NOMO-1 treated with DMSO at 0.1 percent for 48 hours (cell line): ENCODE data around the gene DGKI.
"Not testable (repeated sequence)": the region's sequence is repeated elsewhere in the genome, so short reads cannot be mapped to it uniquely, and the experiment has no call there.

Source experiments
- DNase-seq: peaks from one replicate; lab custom pipeline; 2025; ENCODE audit not compliant: unreplicated experiment; lab: John Stamatoyannopoulos, UW

Gene DGKI

DNA sequence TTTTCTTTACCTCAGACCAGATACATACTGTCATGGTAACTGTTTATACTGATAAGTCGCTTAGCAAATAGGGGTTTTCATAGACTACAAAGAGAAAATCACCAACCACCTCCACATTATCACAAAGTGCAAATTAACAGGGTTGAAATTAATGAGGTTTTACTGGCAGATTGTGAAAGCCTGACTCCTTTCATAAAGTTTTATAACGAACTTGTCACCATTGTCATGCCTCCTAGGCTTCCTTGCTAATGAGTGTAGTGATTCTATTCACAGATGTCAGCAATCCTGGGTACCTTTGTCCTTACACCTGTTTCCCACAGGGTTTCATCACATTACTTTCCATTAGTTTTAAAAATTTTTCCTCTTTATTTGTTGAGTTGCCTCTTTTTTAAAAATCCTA lies 361.0 kb downstream of the DGKI start:
- DNase-seq: no peak

GRCh38 chr7:137484326-137484725 lies 362.4 kb downstream of the DGKI start:
- DNase-seq: no peak

DNA sequence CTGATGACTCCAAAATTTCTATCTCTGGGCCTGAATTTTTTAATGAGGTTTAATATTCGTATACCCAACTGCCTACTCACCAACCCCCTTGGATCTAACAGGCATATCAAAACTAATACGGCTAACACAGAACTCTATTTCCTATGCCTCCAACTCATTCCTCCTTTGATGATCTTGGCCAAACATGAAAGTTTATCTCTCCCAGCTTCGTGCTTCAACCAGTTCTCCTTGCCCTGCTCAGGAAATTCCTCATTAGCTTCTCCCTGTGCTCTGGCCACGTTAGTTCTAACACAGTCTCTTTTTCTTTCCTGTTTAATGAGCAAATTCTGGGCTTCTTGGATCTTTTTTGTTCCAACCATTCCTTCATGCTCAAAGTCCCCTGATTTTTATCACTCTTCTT lies 364.3 kb downstream of the DGKI start:
- DNase-seq: no peak

DNA sequence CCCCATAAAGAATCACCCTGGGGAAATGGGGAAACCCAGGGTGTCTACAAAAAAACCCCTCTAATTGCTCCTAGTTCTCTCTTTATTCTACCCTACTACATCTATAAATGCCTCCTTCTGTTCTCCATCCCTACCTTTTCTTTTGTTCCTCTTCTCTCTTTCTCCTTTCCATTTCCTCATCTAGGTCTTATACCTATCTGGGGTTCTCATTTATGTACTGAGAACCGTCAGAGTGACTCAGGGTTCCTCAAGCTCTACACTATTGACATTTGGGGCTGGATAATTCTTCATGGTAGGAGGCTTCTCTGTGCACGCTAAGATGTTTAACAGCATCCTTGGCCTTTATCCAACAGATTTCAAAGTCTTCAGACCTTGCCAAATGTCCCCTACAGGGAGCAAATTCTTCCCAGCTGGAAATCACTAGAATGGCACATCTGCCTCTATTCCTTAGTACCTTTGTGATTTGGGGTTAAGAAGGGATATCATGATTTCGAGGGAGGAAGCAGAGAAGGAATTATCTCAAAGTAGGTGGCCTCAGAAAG lies 365.9 kb downstream of the DGKI start:
- no peak for DNase-seq

- no peak for DNase-seq
Observed at GRCh38 chr7:137480401-137480800, 366.4 kb downstream of the DGKI start.

DNA sequence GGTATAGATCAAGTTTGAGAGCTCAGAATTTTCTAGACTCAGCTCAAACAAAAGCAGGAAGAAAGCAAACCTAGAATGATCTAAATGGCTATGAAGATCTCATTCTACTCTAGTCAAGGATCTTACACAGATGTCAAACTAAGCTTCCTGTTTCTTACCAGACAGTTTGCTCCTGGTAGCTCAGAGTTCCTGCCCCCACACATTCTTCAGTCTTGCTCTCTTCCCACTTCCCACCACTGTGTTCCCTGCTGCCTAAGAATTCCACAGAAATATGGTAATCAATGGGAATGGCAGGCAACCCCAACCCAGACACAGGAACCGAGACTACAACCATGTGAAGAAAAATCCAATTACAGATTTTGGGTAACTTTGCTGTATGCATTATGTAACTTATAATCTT lies 369.8 kb downstream of the DGKI start:
- no peak for DNase-seq

GRCh38 chr7:137475966-137476365 lies 370.8 kb downstream of the DGKI start:
- DNase-seq: no peak

- no peak for DNase-seq
Observed at GRCh38 chr7:137474540-137475026, 372.2 kb downstream of the DGKI start.

- no peak for DNase-seq
Observed at GRCh38 chr7:137471128-137471527, 375.6 kb downstream of the DGKI start.

DNA sequence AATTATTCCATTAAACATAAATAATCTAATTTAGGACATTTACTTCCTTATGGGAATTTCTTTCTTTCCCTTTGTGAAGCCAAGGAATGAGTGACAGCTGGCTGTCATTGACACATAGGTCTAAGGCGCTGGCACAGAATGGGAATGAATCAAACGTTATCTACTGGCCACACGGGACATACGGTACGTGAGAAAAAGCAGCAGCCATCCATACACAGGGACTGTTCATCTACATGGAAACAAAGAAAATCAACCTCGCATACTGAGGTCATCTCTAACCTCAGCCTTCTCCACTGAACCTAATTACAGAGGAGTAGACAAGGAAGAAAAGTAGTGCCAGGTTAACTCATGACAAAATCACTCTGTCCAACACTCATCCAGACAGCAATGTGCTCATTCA lies 376.9 kb downstream of the DGKI start:
- DNase-seq: no peak

- no peak for DNase-seq
Observed at GRCh38 chr7:137469191-137469811, 377.5 kb downstream of the DGKI start.

DNA sequence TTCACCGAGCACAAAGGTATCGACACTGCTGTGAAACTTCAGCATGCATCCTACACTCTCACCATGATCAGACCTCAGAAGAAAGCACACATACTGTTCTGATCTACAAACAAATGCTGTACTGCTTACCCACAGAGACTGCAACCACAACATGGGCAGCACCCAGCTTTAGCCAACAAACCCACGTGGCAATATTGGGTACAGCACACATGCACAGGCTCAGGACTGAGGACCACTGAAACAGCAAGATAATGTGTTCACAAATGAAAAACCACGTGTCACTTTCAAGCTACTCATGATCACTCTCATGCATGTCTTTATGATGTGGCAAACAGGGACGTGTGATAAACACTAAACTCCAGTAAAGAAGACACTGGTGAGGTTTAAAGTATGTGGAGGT lies 383.9 kb downstream of the DGKI start:
- DNase-seq: no peak

- no peak for DNase-seq
Observed at GRCh38 chr7:137462074-137462715, 384.6 kb downstream of the DGKI start.

DNA sequence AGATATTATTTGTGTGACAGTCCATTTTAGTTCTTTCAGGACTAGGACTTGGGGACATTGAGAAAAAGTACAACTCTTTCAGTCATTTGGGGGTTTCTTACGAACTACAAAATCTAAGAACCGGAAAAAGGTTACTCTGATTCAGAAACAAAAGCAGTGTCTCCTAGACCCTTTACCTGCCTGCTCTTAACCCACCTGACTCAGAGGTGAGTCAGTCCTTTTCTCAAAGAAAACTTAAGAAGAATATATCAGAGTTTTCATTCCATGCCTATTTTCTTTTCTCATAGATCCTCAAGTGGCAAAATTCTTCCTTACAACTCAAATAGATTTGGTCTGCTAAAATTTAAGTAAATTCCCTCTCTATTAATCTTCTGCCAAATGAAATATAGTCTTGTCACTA lies 388.4 kb downstream of the DGKI start:
- DNase-seq: no peak

DNA sequence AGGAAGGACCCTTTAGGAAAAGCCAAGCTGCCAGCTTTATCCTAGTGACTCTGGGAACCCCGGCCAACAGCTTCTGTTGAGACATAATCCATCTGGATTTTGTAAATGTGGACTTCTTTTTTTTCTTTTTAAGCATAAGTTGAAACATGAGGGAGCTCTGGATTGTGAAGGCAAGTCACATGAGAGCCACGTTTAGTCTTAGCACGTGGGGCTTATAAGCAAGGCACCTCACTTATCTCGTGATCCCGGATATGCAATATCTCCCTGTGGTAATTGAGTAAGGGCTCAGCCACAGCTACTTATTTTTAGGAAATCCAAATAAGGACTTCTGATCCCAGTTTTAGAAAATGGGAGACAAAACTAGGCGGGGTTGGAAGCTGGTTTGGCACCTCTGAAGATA lies 392.0 kb downstream of the DGKI start:
- no peak for DNase-seq

DNA sequence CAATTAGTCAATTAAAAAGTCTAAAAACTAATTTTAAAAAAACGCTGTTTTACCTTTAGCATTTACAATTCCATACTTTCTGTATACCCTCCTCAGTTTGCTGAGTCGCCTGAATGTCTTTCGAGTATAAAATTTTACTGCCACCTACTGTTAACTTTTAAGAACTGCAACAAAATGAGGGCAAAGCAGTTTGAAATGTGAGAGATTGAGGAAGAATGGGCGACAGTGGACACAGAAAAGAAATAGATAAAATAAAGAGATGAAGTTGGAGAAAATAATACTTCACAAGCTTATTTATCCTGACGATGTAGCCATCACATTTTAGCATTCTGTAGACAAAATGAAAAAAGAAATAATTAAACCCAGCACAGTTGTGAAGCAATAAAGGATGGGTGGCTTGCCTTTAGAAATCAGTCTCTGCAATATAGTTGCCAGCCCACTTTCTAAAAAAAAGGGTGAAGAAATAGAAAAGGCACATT lies 392.5 kb downstream of the DGKI start:
- DNase-seq: peak; percentile 11

DNA sequence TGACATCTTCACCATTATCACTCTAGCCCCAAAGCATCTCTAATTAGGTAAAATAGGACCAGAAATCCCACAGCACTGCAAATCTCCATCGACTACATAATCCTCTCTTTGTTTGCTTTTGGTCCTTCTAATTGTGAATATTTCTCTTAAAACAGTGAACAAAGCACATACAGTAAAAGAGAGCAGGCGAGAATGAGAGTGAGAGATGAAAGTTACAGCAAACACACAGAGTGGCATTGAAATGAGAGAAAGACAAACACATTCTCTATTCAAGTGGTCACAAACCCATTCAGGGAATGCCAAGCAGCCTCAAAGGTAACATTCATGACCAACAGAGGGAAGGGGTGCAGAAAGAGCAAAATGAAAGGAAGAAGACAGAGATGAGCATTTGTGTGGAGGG lies 393.4 kb downstream of the DGKI start:
- no peak for DNase-seq

DNA sequence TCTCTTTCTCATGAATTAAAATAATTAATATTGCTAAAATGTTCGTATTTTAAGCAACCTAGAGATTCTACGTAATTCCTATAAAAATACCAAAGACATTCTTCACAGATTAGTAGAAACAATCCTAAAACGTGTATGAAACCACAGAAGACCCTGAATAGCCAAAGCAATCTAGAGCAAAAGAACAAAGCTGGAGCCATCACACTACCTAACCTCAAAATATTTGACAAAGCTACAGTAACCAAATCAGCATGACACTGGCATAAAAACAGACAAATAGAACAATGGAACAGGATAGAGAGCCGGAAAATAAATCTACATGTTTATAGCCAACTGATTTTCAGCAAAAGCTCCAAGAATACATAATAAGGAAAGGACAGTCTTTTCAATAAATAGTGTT lies 397.8 kb downstream of the DGKI start:
- no peak for DNase-seq

GRCh38 chr7:137448572-137448971 lies 398.2 kb downstream of the DGKI start:
- not testable (repeated sequence) for DNase-seq

- no peak for DNase-seq
Observed at GRCh38 chr7:137446025-137446424, 400.7 kb downstream of the DGKI start.

DNA sequence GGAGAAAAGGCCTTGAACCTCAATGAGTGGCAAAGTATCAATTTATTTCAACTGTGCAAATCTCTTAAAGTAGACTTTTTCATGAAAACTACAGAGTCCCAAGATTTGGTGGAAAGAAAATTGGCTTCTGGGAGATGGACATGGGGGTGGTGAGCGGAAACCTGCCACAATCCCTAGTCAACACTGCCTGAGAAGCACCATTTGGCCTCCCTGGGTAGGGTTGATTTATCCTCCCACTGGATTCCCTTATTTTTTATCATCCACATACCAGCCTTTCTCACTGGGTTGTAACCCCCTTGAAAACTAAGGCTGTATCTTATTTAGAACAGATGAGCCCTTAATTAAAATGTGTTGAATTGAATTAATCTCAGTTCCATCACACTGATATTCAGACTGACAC lies 401.5 kb downstream of the DGKI start:
- no peak for DNase-seq

DNA sequence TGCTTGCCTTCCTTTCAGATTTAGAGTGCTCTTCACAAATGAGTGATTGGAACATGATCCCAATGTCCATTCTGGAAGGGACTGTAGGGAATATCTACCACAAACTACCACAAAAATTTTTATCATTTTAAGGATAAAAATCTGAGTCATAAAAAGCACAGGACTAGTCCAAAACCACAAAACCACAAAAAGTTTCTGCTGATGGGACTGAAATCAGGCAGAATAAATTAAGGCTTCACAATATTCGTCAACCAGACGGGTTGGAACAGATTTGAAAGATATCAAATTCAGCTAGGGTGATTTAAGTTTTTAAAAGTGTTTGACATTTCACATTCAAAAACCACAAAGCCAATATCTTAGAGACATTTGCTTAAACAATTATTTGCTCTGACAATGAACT lies 403.2 kb downstream of the DGKI start:
- no peak for DNase-seq

DNA sequence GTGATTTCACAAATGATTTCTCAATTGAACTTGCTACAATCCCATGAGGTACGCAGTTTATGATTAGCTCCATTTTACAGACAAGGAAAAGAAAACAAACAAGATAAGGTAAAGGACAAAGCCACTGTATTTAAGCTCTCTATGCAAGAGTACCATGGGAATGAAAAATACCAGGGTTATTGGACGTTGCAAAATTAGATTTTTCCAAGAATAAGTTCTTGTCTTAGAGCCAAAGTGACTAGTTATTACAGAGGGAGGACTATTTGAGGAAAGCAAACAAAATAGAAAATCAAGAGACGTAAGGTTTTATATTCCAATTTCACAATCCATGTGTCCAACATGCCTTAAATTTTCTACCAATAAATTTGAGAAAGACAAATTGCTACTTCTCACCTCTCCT lies 405.3 kb downstream of the DGKI start:
- no peak for DNase-seq
